GM23338 (cell line): ENCODE data around the gene HCLS1. TPM values are rescaled to one million over a fixed set of nuclear protein-coding genes. Genes with fewer than 3 reads are reported as not detected.

Source experiments
- ATAC-seq: fragments of 200-7000 bp; cut with Tn5 transposase; 3 replicates; pipeline ENCODE4 v1.9.1; 2020
- DNase-seq: peaks from one replicate; pipeline ENCODE4 v3.0.0-alpha.2; 2015; ENCODE audit warnings: low spot score
- H2AFZ ChIP-seq: fragments of 200-600 bp; sonication (generic); 2 replicates; pipeline ENCODE4 v1.8.0; 2016; ENCODE audit warnings: antibody characterized with exemption, mild to moderate bottlenecking, moderate library complexity
- H3F3A ChIP-seq: fragments of 200-600 bp; sonication (generic); replicated peaks from 2 replicates; pipeline ENCODE4 v1.8.0; 2017; ENCODE audit warnings: antibody characterized with exemption, mixed run types, low read depth
- H3K27ac ChIP-seq: fragments of 200-600 bp; sonication (generic); 2 replicates; pipeline ENCODE4 v1.6.1; 2016; ENCODE audit warnings: low read depth
- H3K27me3 ChIP-seq: fragments of 200-600 bp; sonication (generic); 2 replicates; pipeline ENCODE4 v1.8.0; 2016; ENCODE audit warnings: mild to moderate bottlenecking, mixed run types, moderate library complexity; ENCODE audit not compliant: insufficient read depth
- H3K36me3 ChIP-seq: fragments of 200-600 bp; sonication (generic); 2 replicates; pipeline ENCODE4 v1.8.0; 2016; ENCODE audit warnings: mild to moderate bottlenecking; ENCODE audit not compliant: insufficient read depth
- H3K4me1 ChIP-seq: fragments of 200-600 bp; sonication (generic); 2 replicates; pipeline ENCODE4 v1.8.0; 2016; ENCODE audit warnings: mild to moderate bottlenecking, moderate library complexity; ENCODE audit not compliant: insufficient read depth
- H3K4me2 ChIP-seq: fragments of 200-600 bp; sonication (generic); 2 replicates; pipeline ENCODE4 v1.7.1; 2017; ENCODE audit warnings: mixed run types
- H3K4me3 ChIP-seq: fragments of 200-600 bp; sonication (generic); 2 replicates; pipeline ENCODE4 v1.6.1; 2016; ENCODE audit warnings: mixed run types
- H3K79me2 ChIP-seq: fragments of 200-600 bp; sonication (generic); replicated peaks from 2 replicates; pipeline ENCODE4 v1.8.0; 2017; ENCODE audit warnings: mild to moderate bottlenecking; ENCODE audit not compliant: insufficient read depth
- H3K9me2 ChIP-seq: fragments of 200-600 bp; sonication (generic); 2 replicates; pipeline ENCODE4 v1.8.0; 2017; ENCODE audit not compliant: insufficient read depth
- H4K20me1 ChIP-seq: fragments of 200-600 bp; sonication (generic); replicated peaks from 2 replicates; pipeline ENCODE4 v1.8.0; 2017; ENCODE audit warnings: mild to moderate bottlenecking; ENCODE audit not compliant: insufficient read depth
- H3K27ac Mint-ChIP-seq: 2 replicates; pipeline ENCODE4 v1.8.0; 2020; ENCODE audit warnings: inconsistent platforms, mild to moderate bottlenecking, moderate library complexity, mixed read lengths
- H3K27me3 Mint-ChIP-seq: 3 replicates; pipeline ENCODE4 v1.8.0; 2022; ENCODE audit warnings: low read depth, mild to moderate bottlenecking, moderate library complexity, mixed read lengths, inconsistent platforms; ENCODE audit not compliant: insufficient read depth, poor library complexity
- H3K36me3 Mint-ChIP-seq: 3 replicates; pipeline ENCODE4 v1.8.0; 2021; ENCODE audit warnings: low read depth, mild to moderate bottlenecking, inconsistent platforms, moderate library complexity, mixed read lengths
- H3K4me1 Mint-ChIP-seq: 3 replicates; pipeline ENCODE4 v1.8.0; 2020; ENCODE audit warnings: mild to moderate bottlenecking, inconsistent platforms, mixed read lengths
- H3K4me3 Mint-ChIP-seq: 3 replicates; pipeline ENCODE4 v1.8.0; 2021; ENCODE audit warnings: moderate library complexity, mild to moderate bottlenecking, inconsistent platforms, mixed read lengths
- H3K9me3 Mint-ChIP-seq: 3 replicates; pipeline ENCODE4 v1.8.0; 2020; ENCODE audit warnings: moderate library complexity, mild to moderate bottlenecking, inconsistent platforms, mixed read lengths
- CREB1 ChIP-seq: fragments of 250-450 bp; sonication (Bioruptor Pico); IDR thresholded peaks from 2 replicates; pipeline ENCODE4 v1.5.0; 2020; ENCODE audit warnings: low read depth, mild to moderate bottlenecking, moderate library complexity
- CTCF ChIP-seq, 2 experiments: fragments of 200-600 bp in 1 of 2; sonication (generic) in 1 of 2; conservative IDR thresholded peaks; 2 replicates each; pipeline versions ENCODE4 v1.5.1 to v1.6.1; 2016 to 2017; ENCODE audit warnings: antibody characterized with exemption in 2 of 2, low read depth in 2 of 2, mild to moderate bottlenecking in 2 of 2, moderate library complexity in 1 of 2
- EZH2 ChIP-seq: fragments of 200-600 bp; sonication (generic); IDR thresholded peaks from one replicate; pipeline ENCODE4 v1.8.0; 2017; ENCODE audit warnings: antibody characterized with exemption, mild to moderate bottlenecking, low read depth; ENCODE audit not compliant: unreplicated experiment
- EZH2phosphoT487 ChIP-seq: fragments of 200-600 bp; sonication (generic); IDR thresholded peaks from one replicate; pipeline ENCODE4 v1.8.1; 2018; ENCODE audit warnings: antibody characterized with exemption; ENCODE audit not compliant: unreplicated experiment
- POLR2AphosphoS5 ChIP-seq: IDR thresholded peaks from 2 replicates; pipeline ENCODE4 v1.6.1; 2016; ENCODE audit warnings: antibody characterized with exemption, low read depth
- REST ChIP-seq: IDR thresholded peaks from one replicate; pipeline ENCODE4 v1.6.1; 2018; ENCODE audit warnings: antibody characterized with exemption; ENCODE audit not compliant: unreplicated experiment
- ZNF114 ChIP-seq: fragments of 250-450 bp; sonication (Bioruptor Pico); IDR thresholded peaks from 2 replicates; pipeline ENCODE4 v1.5.0; 2020; ENCODE audit warnings: mild to moderate bottlenecking, moderate library complexity
- ZNF462 ChIP-seq: fragments of 250-450 bp; sonication (Bioruptor Pico); IDR thresholded peaks from 2 replicates; pipeline ENCODE4 v1.5.0; 2020; ENCODE audit warnings: mild to moderate bottlenecking, moderate library complexity
- polyA plus RNA-seq: library from polyadenylated mRNA; unstranded; fragments of >200 nt; fragmentation: Nextera tagmentation; extraction: Ambion mirVana; gene quantifications from 2 replicates; pipeline ENCODE4 v1.2.1, GENCODE V29; 2016
- total RNA-seq: library from RNA; depleted of rRNA; stranded (reverse); fragments of >200 nt; shearing (Covaris generic); gene quantifications from 2 replicates; pipeline ENCODE4 v1.2.3, GENCODE V29; 2014

The HCLS1 gene
- total and polyA plus RNA-seq, 2 experiments from 2014 or later: 0.66 to 1.1 TPM

- H3K9me2 ChIP-seq: peaks cover 3% of the 10 kb centered on the region; the same call in 1 of the 2 replicates
- peaks cover 4% of the 10 kb centered on the region for H3K27me3 Mint-ChIP-seq
- H3K9me3 Mint-ChIP-seq: no peaks in the 10 kb centered on the region
- H4K20me1 ChIP-seq: no peaks in the 10 kb centered on the region
- ATAC-seq (no peak), DNase-seq (no peak)
- no peak overlapping the region for H2AFZ ChIP-seq
- H3K4me1 ChIP-seq: peaks cover 14% of the 10 kb centered on the region
- no peaks in the 10 kb centered on the region for H3K36me3 ChIP-seq
- H3K36me3 Mint-ChIP-seq: no peaks in the 10 kb centered on the region
- no peak for TF ChIP-seq ZNF462 (CRISPR knock-in tag)
- no peak for TF ChIP-seq ZNF114 (CRISPR knock-in tag)
- TF ChIP-seq CREB1 (CRISPR knock-in tag): no peak
- TF ChIP-seq POLR2AphosphoS5: no peak
- TF ChIP-seq REST: no peak
- no peak for TF ChIP-seq CTCF (conservative IDR thresholded peaks at IDR 0.05; ENCODE audit: low read depth in 2 of 2)
- TF ChIP-seq EZH2: no peak
- TF ChIP-seq EZH2phosphoT487: no peak
- H3F3A ChIP-seq: no peaks in the 10 kb centered on the region
- H3K27ac Mint-ChIP-seq: no peak overlapping the region
- no peak overlapping the region for H3K4me3 ChIP-seq
- no peak overlapping the region for H3K4me2 ChIP-seq
- H3K4me3 Mint-ChIP-seq: no peak overlapping the region
- no peaks in the 10 kb centered on the region for H3K79me2 ChIP-seq
- H3K27me3 ChIP-seq: no peaks in the 10 kb centered on the region
- peaks cover 25% of the 10 kb centered on the region for H3K4me1 Mint-ChIP-seq
- H3K27ac ChIP-seq: no peak overlapping the region
These were observed 19.6 kb downstream of the HCLS1 start for GRCh38 chr3:121641127-121641526.
